Activated gamma-delta T cell treated with anti-CD3 and anti-CD28 coated beads, Interleukin-2, amount 50 U/mL, for 16 hours (primary cell): ENCODE measurements around the gene AKNA.

Source experiments
- DNase-seq: peaks from one replicate; pipeline ENCODE4 v3.0.0-alpha.2; 2020; ENCODE audit warnings: low read depth

Gene AKNA

DNA sequence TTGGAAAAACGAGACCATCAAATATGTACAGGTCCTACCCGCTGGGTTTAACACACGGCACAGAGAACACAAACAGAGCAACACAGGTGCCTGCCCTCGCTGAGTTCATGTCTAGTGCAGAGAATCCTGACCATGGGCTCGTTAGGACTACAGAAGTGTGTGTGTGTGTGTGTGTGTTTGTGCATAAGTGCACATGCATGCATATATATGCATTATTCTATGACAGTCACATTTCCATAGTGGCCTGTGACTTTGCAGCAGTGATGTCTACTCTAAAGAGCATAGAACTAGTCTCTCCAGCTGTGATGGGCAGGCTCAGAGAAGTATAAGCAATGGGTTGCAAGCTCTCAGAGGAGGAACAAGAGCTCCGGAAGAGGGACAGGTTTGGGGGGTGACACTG lies 30.4 kb downstream of the AKNA start:
- DNase-seq: no peak

DNA sequence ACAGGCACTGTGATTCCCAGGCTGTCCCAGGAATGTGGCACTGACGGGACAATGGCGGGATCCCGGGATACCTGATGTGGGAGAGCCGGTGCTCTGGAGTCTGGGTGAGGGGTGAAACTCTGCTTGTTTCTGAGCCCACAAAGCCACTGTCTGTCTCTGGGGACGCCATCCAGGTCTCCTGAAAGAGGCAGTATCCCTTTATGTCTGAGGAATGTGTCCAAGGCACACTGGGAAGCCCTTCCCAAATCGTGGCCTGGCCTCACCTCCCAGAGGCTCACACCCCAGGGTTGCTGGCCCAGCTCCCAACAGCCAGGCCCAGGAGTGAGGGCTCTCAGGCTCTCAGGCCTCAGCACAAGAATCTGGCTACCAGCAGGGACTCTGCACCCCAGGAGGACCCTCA lies 31.0 kb downstream of the AKNA start:
- DNase-seq: no peak

DNA sequence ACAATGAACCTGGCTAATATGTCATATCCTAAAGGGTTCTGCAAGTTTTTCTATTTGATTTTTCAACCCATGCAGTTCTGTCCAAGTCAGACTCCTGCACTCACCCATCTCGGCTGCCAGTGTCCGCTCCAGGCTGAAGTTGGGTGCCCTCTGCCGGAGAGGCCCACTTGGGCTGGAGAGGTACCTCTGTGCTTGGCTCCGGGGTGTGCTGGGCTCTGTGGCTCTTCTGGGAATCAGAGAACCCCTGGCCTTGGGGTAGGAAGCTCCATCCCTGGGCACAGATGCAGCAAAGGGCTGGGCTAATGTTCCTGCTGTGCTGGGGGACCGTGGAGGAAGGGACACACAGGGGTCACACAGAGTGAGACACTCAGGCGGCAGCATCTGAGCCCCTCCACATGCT lies 32.0 kb downstream of the AKNA start:
- DNase-seq: no peak

DNA sequence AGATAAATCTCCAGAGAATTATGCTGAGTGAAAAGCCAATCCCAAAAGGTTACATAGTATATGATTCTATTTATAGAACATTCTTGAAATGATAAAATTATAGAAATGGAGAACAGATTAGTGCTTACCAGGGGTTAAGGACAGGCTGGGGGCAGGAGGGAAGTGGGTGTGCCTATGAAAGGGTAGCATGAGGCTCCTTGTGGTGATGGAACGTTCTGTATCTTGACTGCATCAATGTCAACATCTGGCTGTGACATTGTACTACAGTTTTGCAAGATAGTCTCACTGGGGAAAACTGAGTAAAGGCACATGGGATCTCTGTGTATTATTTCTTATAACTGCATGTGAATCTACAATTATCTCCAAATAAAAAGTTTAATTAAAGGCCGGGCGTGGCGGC lies 35.9 kb downstream of the AKNA start:
- DNase-seq: no peak

DNA sequence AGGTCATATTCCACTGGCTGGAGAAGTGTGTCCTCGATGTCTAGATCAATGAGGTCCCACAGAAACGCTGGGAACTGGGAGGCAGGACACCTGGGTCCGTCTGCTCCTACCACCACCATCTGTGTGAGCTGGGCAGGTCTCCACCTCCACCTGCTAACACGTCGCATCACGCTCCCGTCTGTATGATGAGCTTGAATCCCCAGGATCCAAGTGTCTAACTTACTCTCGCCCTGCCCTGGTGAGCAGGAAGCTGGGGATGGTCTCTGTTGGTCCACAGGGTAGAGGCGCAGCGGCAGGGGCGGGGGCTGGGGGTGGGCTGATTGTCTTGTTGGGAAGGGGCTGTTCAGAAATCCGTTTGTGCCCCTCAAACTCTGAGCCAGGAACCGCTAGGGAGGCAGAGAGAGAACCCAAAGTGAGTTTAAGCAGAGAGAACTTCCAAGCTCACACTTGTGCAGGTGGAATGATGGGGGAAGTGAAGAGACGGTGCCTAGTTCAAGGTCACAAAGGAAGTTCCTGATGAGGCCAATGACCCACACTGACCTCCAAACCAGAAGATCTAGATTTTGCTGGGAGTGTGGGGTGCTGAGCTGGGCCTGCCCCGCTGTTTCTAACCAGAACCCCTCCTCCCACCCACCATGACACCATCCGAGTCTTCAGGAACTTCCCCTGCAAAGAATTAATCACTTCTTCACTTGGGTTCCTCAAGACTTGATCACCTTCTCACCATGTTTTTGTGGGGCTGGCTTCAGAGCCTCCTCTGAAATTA lies 37.0 kb downstream of the AKNA start:
- DNase-seq: no peak

DNA sequence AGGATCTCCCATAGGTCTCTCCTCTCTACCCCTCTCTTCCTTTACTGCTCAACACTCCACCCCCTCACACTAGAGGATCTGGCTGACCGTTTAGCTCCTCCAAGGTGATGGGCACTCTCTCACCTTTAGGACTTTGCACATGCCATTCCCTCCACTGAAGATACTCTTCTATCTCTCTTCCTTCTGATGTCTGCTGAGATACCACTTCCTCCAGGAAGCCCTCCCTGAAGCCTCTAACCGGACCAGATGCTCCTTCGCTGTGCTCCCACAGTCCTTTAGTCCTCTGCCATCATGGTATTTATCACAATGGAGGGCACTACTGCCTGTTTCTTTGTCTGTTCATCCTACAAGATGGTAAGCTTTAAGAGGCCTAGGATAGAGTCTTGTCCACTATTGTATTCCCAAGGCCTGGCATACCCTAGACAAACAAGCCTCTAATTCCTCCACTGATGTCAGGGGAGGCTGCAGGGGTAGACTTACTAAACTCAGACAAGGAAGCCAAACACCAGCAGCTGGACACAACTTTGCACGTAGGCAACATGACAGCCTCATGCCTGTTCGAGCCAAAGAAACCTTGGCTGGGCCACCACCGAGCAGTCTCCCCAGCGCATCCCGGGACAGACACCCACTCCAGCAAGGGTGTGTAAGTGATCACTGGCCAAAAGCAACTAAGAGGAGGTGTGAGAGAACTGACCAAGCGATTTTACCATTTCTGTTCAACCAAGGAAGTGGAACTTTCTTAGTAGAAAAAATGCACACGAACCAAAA lies 37.9 kb downstream of the AKNA start:
- no peak for DNase-seq

DNA sequence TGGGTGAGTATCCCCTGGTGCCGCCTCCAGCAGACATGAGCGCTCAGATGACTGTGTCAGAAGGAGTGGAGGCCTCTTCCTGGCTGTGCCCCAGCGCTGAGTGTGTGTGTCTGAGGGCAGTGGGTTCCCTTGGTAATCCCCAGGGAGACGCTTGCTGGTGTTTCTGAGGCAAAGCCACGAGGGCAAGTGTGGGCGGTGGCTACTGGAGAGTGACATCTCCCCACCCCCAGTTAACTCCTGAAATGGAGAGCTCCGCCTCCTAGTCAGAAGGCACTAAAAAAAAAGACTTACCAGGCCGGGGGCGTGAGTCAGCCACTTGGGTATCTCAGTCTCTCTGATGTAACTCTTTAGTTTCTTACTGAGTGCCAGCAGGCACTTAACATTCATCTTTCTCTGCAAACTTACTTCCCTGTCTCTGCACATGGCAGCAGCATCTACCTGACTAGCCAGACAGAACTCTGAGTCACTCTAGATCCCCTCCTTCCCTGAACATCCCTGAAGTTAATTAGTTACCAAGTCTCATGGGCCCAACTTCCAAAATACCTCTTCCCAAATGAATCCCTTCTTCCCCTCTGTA lies 38.8 kb downstream of the AKNA start:
- peak; percentile 64 for DNase-seq

DNA sequence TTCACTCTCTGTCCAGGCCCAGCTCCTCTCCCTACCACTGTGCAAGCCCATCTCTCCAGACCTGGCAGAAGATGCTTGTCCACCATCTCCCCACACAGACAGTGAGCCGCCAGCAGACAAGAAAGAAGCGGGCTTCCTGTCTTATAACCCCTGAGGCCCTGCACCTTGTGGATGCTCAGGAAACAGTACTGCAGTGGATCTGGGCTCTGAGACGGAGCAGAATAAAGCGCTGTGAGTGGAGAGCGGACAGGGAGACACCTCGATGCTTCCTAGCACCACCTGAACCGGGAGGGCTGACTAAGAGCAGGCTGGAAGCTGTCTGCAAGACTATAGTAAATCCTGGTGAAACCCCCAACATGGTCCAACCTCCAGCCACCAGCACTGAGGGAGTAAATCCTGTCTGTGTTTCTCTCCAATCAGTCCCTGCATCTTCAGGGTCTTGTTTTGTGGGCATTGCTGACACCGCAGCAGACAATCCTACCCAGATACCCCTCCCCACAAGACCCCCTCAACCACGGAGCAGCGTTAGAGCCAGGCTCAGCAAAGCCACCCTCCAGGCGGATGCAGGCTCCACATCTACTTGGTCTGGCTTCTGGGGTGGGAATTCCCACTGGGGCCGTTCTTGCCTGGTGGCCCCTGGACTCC lies 39.4 kb downstream of the AKNA start:
- DNase-seq: no peak

DNA sequence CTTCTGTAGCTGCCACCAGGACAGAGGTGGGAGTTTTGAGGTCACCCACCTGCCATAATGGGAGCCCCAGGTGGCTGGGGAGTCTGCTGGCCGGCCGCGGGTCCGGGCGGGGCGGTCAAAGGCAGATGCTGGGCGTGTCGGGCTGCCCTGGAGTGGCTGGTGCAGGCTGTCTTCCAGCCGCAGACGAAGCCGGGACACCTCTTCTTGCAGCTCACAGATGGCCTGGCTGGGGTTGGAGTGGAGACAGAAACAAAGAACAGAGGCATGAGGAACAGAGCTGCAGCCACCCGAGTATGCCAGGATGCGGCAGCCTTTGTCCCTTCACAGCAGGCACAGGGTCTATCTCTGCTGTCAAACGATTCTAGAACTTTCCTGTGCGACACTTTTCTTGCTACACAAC lies 40.1 kb downstream of the AKNA start:
- DNase-seq: no peak

DNA sequence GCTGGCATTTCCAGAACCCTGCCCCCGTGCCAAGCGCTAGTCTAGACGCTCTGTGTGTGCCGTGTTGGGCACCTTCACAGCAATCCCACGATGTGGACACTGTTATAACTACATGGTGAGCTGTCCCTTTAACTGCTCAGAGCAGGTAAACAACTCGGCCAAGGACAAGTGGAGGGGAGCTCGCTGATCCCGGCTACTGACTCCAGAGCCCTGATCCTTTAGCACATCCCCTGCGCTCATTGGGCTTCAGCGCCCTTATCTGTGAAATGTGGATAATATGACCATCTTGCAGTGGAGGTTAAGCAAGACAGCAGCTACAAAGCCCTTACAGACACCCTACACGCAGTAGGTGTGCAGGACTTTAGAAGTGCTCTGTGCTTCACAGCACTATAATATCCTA lies 41.6 kb downstream of the AKNA start:
- DNase-seq: no peak

DNA sequence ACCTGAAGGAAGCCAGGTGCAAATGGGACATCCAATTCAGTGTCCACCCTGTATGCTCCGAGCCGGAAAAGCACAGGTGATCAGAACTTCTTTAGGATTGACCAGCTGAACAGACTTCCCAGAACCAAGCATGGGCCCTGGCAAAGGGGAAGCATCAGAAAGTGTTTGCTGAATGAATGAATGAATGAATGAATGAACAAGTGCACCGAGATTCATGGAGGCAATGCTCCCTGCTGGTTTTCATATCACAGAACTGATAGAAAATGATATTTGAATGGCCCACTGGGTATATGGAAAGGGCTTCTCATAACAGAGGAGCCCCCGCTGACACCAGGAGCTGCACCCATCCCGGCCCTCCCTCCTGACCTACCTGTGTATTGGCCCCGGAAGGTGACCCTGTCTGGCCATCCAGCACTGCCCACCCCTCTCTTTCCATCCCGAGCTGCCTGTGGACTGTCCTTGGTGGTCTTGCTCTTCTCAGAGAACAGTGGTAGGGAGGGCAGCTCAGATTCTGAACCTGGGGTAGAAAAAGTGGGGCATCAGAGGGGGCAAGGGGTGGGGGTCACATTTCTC lies 42.2 kb downstream of the AKNA start:
- DNase-seq: no peak

DNA sequence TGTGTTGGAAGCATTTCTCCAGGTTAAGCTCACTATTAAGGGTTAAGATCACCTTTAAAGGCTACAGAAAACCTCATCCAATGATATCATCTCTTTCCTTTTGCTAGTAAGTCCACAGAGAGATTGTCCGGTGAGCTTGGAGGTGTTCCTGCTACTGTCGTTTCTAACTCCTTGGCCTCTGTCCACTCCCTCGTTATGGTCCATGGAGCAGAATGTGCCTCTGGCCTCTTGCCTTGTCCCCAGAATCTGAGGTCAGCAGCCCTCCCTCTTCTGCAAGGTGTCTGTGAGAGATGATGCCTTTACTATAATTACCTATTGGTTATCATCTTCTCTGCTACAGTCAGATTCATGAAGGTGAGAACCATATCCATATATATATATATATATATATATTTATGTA lies 43.1 kb downstream of the AKNA start:
- no peak for DNase-seq

DNA sequence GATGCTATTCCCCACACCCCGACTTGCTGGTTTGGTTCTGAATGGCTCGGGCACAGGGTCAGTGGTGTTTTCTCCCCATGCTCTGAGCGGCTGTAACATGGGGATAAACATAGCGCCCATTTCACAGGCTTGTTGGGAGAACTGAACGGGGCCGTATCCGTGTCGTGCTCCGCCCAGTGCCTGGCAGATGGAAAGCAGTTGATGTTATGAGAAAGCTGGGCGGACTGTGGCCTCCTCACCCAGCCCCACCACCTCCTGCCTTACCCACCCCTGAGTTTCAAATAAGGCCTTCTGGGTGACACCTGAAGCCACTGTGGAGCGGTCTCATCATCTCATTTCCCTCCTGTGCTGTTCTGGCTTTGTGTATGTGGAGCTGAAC lies 43.6 kb downstream of the AKNA start:
- no peak for DNase-seq

DNA sequence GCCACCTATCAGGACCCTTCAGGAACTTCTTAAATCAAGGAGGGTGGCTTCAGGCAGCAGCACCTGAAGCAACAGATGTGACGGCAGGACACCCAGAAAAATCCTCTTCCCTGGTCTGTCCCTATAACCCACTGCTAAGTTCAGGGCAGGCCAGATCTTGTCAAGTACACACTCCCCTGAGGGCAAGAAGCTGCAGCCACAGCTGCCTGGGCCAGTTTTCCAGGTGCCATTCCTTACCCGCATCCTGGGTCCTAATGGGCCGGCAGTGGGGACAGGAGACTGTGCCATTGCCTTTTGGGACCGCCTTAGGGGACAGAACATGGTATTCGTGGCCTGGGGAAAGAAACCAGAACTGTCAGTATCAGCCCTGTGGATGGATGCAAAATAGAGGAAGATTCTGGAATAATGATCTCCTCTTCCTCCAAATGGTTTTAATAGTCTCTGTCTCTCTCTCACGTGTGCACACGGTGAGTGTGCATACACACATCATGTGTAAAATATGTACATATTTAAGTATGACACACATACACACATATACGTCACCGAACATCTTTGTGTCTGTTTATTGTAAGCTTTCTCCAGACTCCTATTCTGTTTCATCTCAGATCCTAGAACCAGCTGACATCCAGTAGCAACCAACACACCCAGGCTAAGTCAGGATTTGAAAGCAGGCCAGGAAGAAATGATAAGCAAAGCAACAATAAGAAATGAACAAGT lies 44.2 kb downstream of the AKNA start:
- no peak for DNase-seq

DNA sequence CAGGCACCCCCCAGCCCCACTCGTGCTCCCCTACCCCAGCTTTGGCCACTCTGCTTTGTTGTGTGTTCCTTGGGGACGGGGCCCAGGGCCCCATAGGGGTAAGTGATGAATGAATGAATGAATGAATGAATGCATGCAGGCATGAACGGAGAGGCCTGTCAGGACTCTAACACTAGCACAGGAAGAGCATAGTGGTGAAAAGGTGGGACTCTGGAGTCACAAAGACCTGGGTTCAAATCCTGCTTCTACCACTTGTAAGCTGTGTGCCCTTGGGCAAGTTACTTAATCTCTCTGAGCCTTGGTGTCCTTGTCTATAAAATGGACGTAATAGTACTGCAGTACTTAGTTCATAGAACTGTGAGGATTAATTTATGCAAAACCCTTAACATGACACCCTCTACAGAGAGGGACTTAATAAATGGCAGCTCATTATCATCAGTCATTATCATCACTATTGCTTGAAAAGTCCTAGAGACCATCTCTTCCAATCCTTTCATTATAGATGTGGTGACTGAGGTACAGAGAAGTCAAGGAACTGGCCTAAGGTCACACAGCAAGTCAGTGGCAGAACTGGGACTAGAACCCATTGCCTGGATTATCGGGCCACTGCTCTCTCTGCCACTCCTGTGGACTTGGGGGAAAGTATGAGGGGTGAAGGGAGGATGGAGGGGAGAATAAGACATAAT lies 44.9 kb downstream of the AKNA start:
- DNase-seq: no peak

DNA sequence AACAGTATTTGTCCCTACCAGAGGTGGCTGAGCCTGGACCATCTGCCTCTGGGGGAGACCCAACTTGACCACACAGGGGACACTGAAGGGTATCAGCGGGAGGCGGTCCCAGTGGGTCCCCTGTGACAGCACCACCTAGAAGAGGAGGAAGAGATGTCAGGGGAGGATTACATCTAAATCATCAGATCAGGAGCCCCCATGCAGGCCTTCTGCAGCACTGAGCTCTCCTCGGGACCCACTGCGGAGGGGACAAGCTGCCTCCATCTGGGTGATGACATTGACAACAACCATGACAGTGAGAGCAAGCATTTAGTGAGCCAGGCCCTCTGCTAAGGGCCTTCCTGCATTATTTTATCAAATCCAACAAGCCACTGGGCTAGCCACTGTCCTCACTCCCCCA lies 45.8 kb downstream of the AKNA start:
- no peak for DNase-seq

DNA sequence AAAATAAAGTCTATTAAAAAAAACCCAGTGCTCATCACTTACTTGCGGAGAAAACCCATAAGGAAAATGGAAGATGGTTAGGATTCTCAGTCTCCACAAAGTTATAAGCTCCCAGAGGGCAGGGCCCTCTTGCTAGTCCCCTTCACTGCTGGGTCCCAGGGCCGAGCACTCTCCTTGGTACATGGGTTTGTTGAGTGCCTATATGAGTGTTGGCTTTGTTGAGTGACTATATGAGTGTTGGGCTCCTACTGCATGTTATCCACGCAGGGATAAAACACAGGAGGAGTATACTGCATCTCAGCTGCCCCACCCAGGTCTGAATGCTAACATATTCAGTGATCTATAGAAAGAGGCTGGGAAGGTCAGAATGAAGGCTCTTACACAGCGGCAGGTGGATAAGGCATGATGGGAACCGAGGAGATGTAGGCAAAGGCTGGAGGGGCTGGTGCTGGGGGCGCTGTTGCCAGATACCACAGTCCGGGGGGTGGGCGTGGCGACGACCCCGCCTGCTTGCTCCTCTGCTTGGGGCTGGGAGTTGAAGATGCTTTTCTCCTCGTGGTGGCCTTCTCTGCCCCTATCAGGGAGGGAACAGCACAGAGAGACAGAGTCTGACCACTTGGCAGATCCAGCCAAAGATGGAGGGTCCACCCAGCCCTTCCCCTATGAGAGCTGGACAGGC lies 46.5 kb downstream of the AKNA start:
- DNase-seq: no peak

DNA sequence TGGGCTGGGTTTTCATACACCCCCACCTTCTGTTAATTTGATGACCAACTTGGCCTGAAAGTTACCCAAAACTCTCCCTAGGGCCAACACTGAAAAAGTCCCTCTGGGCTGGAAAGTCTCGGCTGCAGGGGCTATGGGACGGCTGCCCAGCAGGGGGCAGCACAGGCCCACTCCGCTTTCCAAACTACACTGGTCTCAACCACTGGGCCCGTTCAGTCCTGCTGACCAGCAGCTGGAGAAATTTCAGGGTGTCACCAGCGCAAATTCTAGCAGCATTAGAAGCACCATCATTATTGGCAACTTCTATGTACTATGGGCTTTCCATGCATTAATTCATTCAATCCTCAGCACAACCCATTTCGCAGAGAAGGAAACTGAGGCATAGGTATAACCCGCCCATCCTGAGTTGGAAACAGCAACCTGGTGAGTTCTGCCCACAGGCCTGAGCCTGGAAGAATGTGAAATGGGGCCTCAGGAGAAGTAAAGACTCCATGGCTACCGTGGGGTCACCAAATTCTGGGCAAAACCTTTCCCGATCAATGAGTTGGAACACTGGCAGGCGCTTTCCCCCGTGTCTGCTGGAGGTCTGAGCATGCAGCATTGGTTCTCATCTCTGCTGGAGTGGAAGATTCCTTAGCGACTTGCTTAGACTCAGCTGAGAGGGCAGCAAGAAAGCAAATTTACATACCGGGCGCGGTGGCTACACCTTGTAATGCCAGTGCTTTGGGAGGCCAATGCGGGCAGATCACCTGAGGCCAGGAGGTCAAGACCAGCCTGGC lies 48.5 kb downstream of the AKNA start:
- DNase-seq: peak; percentile 44

DNA sequence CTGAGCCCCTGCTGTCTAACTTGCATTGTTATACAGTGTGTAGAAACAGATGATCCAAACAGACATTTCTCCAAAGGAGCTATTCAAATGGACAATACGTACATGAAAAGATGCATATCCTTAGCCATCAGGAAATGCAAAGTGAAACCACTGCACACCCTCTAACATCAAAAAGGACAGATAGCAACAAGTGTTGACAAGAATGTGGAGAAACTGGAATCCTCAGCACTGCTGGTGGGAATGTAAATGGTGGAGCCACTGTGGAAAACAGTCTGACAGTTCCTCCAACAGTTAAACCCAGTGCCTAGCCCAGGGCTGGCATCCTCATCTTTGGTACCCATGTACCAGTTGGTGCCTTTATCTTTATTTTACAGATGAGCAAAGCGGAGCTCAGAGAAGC lies 49.6 kb downstream of the AKNA start:
- DNase-seq: no peak
